Kasumi-1 (cell line): ENCODE results near the gene PCARE.
"Not testable (repeated sequence)": the region's sequence is repeated elsewhere in the genome, so short reads cannot be mapped to it uniquely, and the experiment has no call there.

Experiments
- DNase-seq, 2 experiments: peaks; one replicate each; lab custom pipeline; 2025; lab: John Stamatoyannopoulos, UW

PCARE gene

DNA sequence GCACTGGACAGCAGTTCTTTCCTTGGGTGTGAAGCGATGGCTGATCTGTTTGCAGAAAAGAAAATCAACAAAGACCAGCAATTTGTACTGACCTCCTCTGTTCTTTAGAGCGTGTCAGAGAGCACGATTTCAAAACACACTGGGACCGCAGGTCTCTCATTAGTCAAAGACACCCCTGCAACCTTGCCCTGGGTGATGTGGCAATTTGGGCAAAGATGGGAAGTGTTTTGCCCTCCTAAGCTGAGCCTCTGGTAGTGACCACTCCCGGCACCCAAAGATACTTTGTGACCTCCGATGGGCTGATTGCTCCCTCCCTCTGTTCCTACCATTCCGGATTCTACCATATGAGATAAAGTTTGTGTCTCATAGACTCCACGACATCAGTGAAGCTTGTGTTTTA is 22.6 kb upstream of the PCARE start:
- DNase-seq = no peak

GRCh38 chr2:29090311-29090710 is 16.0 kb upstream of the PCARE start:
- DNase-seq = not testable (repeated sequence)

- no peak for DNase-seq
Observed at GRCh38 chr2:29084554-29084953, 10.2 kb upstream of the PCARE start.

- no peak for DNase-seq
Observed at GRCh38 chr2:29082804-29083495, 8.6 kb upstream of the PCARE start.

GRCh38 chr2:29080886-29081743 is 6.8 kb upstream of the PCARE start:
- no peak for DNase-seq

DNA sequence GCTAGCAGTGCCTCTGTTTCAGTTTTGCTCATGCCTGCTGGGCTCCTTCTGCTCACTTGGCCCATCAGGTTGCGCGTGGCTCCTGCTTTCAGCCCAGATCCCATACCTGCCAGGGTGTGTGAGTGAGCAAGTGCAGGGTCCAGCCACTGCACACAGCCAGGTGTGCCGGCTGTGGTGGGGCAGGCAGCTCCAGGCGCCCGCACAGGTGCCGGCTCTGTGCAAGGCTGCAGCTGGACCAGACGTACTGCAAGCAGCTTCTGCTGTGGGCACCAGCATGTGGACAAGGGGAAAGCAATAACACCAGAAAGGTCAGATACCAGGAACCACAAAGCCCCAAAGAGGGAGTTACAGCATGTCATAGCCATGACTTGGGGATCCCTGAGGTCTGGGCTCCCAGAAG is 5.6 kb upstream of the PCARE start:
- DNase-seq = no peak

- DNase-seq = no peak
Observed at GRCh38 chr2:29075894-29076705, 1.8 kb upstream of the PCARE start.

GRCh38 chr2:29073933-29074332 is 390 bp downstream of the PCARE start:
- DNase-seq = no peak

DNA sequence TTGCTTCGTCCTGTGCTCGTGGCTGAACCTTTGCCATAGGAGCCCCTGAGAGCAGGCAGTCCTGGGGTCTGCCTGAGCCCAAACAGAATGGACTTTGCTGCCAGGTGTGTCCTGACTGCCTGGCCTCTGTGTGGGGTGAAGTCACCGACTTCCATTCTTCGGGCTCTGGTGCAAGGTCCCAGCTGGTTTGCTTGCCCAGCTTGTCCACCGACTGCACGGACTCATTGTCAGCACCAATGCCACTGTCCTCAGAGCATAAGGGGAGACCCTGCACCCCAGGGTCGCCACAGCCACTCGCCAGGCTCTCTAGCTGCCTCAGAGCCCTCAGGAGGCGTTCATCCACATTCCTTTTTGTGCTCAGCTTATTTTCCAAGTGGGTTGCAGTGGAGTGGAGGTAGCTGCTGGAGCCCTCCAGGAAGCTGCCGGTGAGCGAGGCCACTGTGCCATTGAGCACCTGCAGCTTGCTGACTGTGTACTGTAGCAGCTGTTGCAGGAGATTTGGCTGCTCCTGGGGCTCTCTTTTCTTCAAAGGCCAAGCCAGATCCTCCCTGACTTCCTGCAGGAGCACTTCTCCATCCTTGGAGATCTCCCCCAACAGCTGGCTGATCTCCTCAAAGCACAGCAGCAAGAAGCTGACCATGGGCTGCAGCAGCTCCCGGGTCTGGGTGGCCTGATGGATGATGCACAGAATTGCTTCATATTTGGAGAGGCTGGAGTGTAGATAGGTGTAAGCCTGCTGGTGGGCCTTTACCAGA is 1.2 kb downstream of the PCARE start:
- no peak for DNase-seq

GRCh38 chr2:29072251-29072650 is 2.1 kb downstream of the PCARE start:
- DNase-seq = no peak

DNA sequence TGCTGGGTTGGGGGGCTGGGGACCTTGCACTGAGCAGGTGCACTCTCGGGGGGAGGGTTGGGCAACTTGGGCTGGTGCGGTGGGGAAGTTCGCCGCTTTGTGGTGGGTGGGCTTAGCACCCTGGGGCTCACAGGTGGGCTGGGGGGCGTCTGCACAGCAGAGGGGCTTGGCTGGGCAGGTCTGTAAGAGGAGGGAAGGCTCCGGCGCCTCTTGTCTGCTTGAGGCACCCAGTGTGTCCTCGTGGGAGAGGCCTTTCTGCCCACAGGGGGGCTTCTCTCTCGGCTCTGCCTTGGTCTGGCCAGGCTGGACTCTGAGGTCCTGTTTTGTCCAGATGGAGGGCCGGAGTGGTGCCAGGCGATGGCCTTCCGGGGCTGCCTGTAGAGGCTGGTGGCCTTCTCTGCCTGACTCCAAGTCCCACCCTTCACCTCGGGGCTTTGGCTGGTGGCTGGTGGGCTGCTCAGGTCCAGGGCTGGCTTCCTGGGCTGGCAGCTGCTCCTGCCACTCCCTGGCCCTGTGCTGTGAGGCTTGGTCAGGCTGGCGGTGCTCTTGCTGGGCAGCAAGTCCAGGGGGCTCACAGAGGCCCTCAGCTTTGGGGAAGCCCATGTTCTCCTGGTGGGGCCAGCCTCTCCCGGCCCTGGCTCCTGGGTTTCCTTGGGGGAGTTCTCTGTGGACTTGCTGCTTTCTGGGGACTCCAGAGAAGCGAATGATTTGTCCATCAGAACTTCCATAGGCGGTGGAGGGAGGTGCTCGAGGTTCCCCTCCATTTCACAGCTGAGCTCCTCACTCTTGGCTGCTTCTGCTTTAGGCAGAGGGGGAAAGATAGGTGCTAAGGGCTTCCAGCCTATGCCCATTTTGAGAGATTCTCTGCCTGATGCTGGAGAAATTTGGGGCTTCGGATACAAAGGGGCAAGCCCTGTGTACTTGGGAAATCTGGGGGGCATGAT is 3.0 kb downstream of the PCARE start:
- no peak for DNase-seq

- no peak for DNase-seq
Observed at GRCh38 chr2:29070526-29070925, 3.8 kb downstream of the PCARE start.

GRCh38 chr2:29068513-29068912 is 5.8 kb downstream of the PCARE start:
- DNase-seq = no peak

GRCh38 chr2:29066997-29067605 is 7.2 kb downstream of the PCARE start:
- no peak for DNase-seq

DNA sequence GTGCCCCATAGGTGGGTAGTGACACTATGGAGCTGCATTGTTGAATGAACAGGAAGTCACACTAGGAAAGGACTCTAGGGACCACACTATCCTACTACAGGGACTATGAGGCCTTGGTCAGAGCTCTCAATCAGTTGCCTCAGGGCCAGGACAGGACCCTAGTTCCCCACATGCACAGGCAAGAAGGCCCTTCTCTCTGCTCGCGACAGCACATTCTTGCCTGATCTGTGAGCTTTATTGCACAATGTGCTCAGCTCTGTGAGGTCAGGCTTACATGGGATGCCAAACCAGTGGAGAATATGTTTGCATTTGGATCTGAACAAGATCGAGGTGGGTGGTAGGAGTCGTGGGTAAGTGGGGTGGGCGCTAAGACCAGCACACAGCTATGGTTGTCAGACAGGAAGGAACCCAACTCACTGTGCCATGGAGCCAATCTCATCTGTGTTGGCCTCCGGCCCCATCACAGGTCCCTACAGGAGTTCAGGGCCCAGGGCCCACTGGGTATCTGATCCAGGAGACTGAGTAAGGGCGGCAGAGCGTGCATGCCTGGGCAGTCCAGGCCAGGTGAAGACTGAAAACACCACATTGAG is 8.0 kb downstream of the PCARE start:
- DNase-seq = no peak

GRCh38 chr2:29065068-29065811 is 9.1 kb downstream of the PCARE start:
- no peak for DNase-seq

DNA sequence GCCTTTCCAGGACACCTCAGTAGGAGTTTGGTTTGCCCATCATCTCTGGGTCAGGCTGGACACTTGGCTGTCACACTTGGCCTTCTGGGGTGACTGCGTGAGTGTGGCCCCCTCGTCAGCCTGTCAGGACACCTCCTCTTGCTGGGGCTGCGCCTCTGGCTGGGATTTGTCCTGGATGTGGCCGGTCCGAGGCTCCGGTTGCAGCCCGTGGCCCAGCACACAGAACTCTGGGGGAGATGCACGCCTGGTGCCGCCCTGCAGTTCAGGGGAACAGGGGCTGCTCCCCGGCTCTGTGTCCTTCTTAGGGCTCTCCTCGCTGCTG is 9.6 kb downstream of the PCARE start:
- no peak for DNase-seq

GRCh38 chr2:29064346-29064715 is 10.0 kb downstream of the PCARE start:
- no peak for DNase-seq

DNA sequence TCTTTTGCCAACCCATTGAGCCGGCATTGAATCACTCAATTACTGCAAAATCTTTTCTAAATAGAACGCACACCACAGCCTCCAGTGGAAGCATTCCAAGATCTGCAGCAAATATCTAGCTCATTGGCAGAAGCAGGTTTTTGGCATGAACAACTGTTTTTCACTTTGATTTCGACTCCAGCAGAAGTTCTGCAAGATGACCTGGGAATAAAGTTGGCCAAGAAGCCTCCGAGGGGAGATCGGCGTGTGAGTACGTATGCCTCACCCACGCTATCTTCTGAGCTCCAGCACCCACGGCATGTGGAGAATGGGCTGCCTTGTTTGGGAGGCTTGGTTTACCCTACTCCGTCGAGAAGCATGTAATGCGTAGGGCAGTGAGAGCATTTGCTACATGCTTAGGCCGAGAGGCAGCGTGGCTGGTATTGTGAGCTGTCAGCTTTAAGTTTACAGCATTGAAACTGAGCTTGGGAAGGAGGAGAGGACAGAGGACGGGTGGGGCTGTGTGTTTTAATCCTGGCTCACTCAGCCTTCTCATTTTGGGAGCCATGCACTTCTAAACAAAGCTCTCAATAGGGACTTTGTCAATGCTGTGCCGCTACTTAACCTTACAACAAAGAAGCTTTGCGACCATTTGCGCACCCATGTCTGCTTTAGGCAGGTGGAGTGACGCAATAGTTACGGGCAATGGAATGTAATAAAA is 10.5 kb downstream of the PCARE start:
- DNase-seq = no peak
